Measurements from ENCODE around the gene ISL2. TPM values are rescaled to one million over a fixed set of nuclear protein-coding genes. Genes with fewer than 3 reads are reported as not detected.

Gene ISL2
- polyA plus RNA-seq, 3 donors, result 0.40 to 2.3 (median 0.52) TPM

DNA sequence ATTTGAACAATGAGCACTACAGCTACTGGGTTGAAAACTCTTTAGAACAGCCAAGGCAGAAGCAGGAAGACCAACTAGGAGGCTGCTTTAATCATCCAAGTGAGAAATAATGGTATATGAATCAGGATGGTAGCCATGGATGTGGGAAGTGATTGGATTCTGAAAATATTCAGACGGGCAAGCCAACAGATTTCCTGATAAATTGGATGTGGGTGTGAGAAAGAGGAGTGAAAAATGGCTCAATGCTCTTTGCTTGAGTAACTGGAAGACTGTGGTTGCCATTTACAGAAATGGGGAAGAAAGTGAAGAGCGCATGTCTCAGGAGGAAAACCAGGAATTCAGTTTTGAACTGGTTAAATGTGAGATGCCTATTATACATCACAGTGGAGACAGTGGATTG lies 50.4 kb downstream of the ISL2 start:
- H3K9ac ChIP-seq (ENCODE audit: insufficient read depth, low read length, poor library complexity, severe bottlenecking), result no peak overlapping the region
- no peaks in the 10 kb centered on the region for H4K20me1 ChIP-seq (ENCODE audit: insufficient read depth, low read length)
- no peaks in the 10 kb centered on the region for H3K9me3 ChIP-seq (replicated peaks in 1 of 2; ENCODE audit: control insufficient read depth in 1 of 2, insufficient read depth in 1 of 2, low read length in 2 of 2)
- H3K9me3 Mint-ChIP-seq, result peaks cover 0 to 2% (median 0%) of the 10 kb centered on the region in 7 donors
- H3K27ac Mint-ChIP-seq, result no peak overlapping the region
- no peak overlapping the region for H3K4me2 ChIP-seq (replicated peaks; ENCODE audit: extremely low read depth, low read length, poor library complexity, severe bottlenecking)
- H3K36me3 ChIP-seq (replicated peaks in 1 of 2; ENCODE audit: control insufficient read depth in 1 of 2, insufficient read depth in 2 of 2, low read length in 2 of 2), result no peaks in the 10 kb centered on the region
- H3K4me1 Mint-ChIP-seq, result peaks cover 5% of the 10 kb centered on the region
- intact Hi-C loops (cut with micrococcal nuclease), result no loop called here
- WGBS (ENCODE audit: insufficient coverage), result 100% methylated on average over 1 of the region's 2 CpGs
- no peak for DNase-seq
- H3K4me3 Mint-ChIP-seq, result no peak overlapping the region
- no peaks in the 10 kb centered on the region for H3K4me1 ChIP-seq (ENCODE audit: control insufficient read depth in 1 of 2, insufficient read depth in 2 of 2, low read length in 2 of 2)
- no peak overlapping the region for H3K4me3 ChIP-seq (replicated peaks in 1 of 3; ENCODE audit: low read depth in 2 of 3, low read length in 3 of 3)
- no peaks in the 10 kb centered on the region for H3K27me3 ChIP-seq (ENCODE audit: control insufficient read depth in 2 of 2, insufficient read depth in 2 of 2, low read length in 2 of 2)
- peaks cover 8 to 16% of the 10 kb centered on the region in 2 donors for H3K36me3 Mint-ChIP-seq
- H3K27ac ChIP-seq (ENCODE audit: low read depth in 1 of 2, low read length in 2 of 2), result no peak overlapping the region
- H2AFZ ChIP-seq (ENCODE audit: insufficient read depth, low read depth, low read length, poor library complexity, severe bottlenecking), result no peak overlapping the region
- H3K27me3 Mint-ChIP-seq (ENCODE audit: low read depth in 3 of 3), result peaks cover 0 to 1% (median 0%) of the 10 kb centered on the region in 3 donors
- TF ChIP-seq, protein P1, sequence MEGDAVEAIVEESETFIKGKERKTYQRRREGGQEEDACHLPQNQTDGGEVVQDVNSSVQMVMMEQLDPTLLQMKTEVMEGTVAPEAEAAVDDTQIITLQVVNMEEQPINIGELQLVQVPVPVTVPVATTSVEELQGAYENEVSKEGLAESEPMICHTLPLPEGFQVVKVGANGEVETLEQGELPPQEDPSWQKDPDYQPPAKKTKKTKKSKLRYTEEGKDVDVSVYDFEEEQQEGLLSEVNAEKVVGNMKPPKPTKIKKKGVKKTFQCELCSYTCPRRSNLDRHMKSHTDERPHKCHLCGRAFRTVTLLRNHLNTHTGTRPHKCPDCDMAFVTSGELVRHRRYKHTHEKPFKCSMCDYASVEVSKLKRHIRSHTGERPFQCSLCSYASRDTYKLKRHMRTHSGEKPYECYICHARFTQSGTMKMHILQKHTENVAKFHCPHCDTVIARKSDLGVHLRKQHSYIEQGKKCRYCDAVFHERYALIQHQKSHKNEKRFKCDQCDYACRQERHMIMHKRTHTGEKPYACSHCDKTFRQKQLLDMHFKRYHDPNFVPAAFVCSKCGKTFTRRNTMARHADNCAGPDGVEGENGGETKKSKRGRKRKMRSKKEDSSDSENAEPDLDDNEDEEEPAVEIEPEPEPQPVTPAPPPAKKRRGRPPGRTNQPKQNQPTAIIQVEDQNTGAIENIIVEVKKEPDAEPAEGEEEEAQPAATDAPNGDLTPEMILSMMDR (IDR thresholded peaks at IDR 0.05), result no peak
- no peaks in the 10 kb centered on the region for H3K79me2 ChIP-seq (ENCODE audit: insufficient read depth, low read length)

DNA sequence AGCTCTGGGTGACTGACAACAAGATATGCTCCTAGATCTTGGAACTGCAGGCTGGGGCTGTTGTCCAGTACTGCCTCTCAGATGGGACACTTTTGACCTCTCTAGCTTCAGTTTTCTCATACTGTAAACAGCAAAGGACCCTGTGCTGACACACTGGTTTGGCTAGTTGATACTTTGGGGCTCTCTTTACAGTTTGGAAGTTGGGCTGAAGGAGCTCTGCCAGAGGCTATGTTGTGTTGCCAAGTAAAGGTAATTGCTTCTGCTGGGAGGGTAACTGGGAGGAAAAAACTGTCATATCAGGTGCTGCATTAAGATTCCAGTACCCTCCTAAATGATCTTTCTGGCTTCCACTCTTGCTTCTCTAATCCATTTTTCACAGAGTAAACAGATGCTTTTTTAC lies 54.0 kb downstream of the ISL2 start:
- intact Hi-C loops (cut with micrococcal nuclease), result no loop called here
- Mint-ChIP-seq H3K9me3 (peaks cover 0 to 2% (median 0%) of the 10 kb centered on the region in 7 donors), H3K27me3 (ENCODE audit: low read depth in 3 of 3) (peaks cover 0 to 1% (median 0%) of the 10 kb centered on the region in 3 donors), H3K36me3 (peaks cover 4 to 9% of the 10 kb centered on the region in 2 donors), H3K4me1 (peaks cover 5% of the 10 kb centered on the region), H3K4me3 (no peak overlapping the region), H3K27ac (no peak overlapping the region)
- Histone ChIP-seq H3K9me3 (replicated peaks in 1 of 2; ENCODE audit: control insufficient read depth in 1 of 2, insufficient read depth in 1 of 2, low read length in 2 of 2) (no peaks in the 10 kb centered on the region), H3K27me3 (ENCODE audit: control insufficient read depth in 2 of 2, insufficient read depth in 2 of 2, low read length in 2 of 2) (no peaks in the 10 kb centered on the region), H3K9ac (ENCODE audit: insufficient read depth, low read length, poor library complexity, severe bottlenecking) (no peak overlapping the region), H3K79me2 (ENCODE audit: insufficient read depth, low read length) (no peaks in the 10 kb centered on the region), H4K20me1 (ENCODE audit: insufficient read depth, low read length) (no peaks in the 10 kb centered on the region), H3K4me1 (ENCODE audit: control insufficient read depth in 1 of 2, insufficient read depth in 2 of 2, low read length in 2 of 2) (no peaks in the 10 kb centered on the region), H3K36me3 (replicated peaks in 1 of 2; ENCODE audit: control insufficient read depth in 1 of 2, insufficient read depth in 2 of 2, low read length in 2 of 2) (no peaks in the 10 kb centered on the region), H3K4me2 (replicated peaks; ENCODE audit: extremely low read depth, low read length, poor library complexity, severe bottlenecking) (no peak overlapping the region), H3K4me3 (replicated peaks in 1 of 3; ENCODE audit: low read depth in 2 of 3, low read length in 3 of 3) (no peak overlapping the region), H3K27ac (ENCODE audit: low read depth in 1 of 2, low read length in 2 of 2) (no peak overlapping the region), H2AFZ (ENCODE audit: insufficient read depth, low read depth, low read length, poor library complexity, severe bottlenecking) (no peak overlapping the region)
- TF ChIP-seq, protein P1 (IDR thresholded peaks at IDR 0.05), result no peak
- no peak for DNase-seq
